ENCODE data around the gene SAMHD1.

Gene SAMHD1

DNA sequence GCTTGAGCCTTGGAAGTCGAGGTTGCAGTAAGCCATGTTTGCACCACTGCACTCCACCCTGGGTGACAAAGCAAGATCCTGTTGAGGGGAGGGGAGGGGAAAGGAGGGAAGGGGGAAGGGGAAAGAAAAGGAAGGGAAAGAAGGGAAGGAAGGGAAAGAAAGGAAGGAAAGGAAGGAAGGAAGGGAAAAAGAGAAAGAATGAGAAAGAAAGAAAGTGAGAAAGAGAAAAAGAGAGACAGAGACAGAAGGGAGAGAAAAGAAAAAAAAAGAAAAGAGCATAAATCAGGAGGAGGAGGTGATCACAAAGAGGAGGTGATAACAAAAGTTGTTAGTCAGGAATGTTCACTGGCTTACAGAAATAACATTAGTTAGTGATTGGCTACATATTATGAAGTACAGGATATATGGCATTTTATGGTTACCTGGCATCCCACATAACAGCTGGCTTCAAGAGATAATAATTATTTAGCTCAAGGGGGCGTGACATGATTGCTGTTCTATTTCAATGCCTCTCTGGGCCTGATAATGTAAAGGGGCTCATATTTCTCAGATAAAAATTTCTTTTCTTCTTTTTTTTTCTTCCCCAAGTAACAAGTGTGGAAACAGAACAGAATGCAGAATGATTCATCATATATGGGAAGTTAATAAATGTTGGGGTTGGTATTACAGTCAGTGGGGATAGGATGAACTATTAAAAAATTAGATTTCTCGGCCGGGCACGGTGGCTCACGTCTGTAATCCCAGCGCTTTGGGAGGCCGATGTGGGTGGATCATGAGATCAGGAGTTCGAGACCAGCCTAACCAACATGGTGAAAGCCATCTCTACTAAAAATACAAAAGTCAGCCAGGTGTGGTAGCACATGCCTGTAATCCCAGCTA lies 27.1 kb downstream of the SAMHD1 start:
- Histone ChIP-seq H3K9ac (ENCODE audit: low read length) (no peak overlapping the region), H3K36me3 (ENCODE audit: control insufficient read depth, insufficient read depth, low read length) (no peaks in the 10 kb centered on the region), H3K4me1 (ENCODE audit: control insufficient read depth, low read depth, low read length) (no peaks in the 10 kb centered on the region), H2BK5ac (ENCODE audit: low read length) (no peak overlapping the region), H2BK120ac (ENCODE audit: low read depth, low read length) (no peak overlapping the region), H2BK15ac (replicated peaks; ENCODE audit: low read depth) (no peak overlapping the region), H3K23ac (ENCODE audit: low read length) (no peak overlapping the region), H4K5ac (ENCODE audit: low read length) (peak overlapping the region; percentile 71), H3K4me3 (ENCODE audit: low read length) (no peak overlapping the region), H3K18ac (ENCODE audit: low read length) (peak overlapping the region; percentile 75), H3K27me3 (ENCODE audit: insufficient read depth, low read length, poor library complexity) (no peaks in the 10 kb centered on the region), H3K79me2 (ENCODE audit: control insufficient read depth, insufficient read depth, low read length) (no peaks in the 10 kb centered on the region), H3K4ac (ENCODE audit: low read depth, low read length) (peak overlapping the region; percentile 70), H3K79me1 (ENCODE audit: low read length) (no peaks in the 10 kb centered on the region), H4K8ac (ENCODE audit: low read depth, low read length) (no peak overlapping the region), H3K56ac (ENCODE audit: low read length) (peak overlapping the region; percentile 34), H2AK5ac (ENCODE audit: low read length) (no peak overlapping the region), H3K27ac (ENCODE audit: low read depth, low read length) (no peak overlapping the region), H3K4me2 (ENCODE audit: low read length) (no peak overlapping the region)
- peak; percentile 6 for DNase-seq
- WGBS (ENCODE audit: extremely low coverage, insufficient coverage, low lambda C conversion rate): no CpG with 5 or more reads among the region's 9 CpGs

DNA sequence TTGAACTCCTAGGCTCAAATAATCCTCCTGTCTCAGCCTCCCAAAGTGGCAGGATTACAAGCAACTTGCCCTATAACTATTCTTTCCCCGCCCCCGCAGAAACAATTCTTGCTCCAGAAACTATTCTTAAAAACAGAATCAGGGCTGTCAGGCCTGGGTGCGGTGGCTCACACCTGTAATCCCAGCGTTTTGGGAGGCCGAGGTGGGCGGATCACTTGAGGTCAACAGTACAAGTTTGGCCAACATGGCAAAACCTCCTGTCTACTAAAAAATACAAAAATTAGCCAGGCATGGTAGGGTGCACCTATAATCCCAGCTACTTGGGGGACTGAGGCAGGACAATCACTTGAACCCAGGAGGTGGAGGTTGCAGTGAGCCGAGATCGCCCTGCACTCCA lies 31.2 kb downstream of the SAMHD1 start:
- no peak for DNase-seq
- Histone ChIP-seq H3K4me2 (ENCODE audit: low read length) (no peak overlapping the region), H3K18ac (ENCODE audit: low read length) (no peak overlapping the region), H3K27ac (ENCODE audit: low read depth, low read length) (no peak overlapping the region), H3K4ac (ENCODE audit: low read depth, low read length) (no peak overlapping the region), H3K79me2 (ENCODE audit: control insufficient read depth, insufficient read depth, low read length) (no peaks in the 10 kb centered on the region), H3K9ac (ENCODE audit: low read length) (no peak overlapping the region), H4K5ac (ENCODE audit: low read length) (no peak overlapping the region), H4K8ac (ENCODE audit: low read depth, low read length) (no peak overlapping the region), H2BK120ac (ENCODE audit: low read depth, low read length) (no peak overlapping the region), H2AK5ac (ENCODE audit: low read length) (no peak overlapping the region), H3K56ac (ENCODE audit: low read length) (no peak overlapping the region), H3K4me1 (ENCODE audit: control insufficient read depth, low read depth, low read length) (no peaks in the 10 kb centered on the region), H2BK5ac (ENCODE audit: low read length) (no peak overlapping the region), H3K36me3 (ENCODE audit: control insufficient read depth, insufficient read depth, low read length) (no peaks in the 10 kb centered on the region), H3K79me1 (ENCODE audit: low read length) (no peaks in the 10 kb centered on the region), H2BK15ac (replicated peaks; ENCODE audit: low read depth) (no peak overlapping the region), H3K4me3 (ENCODE audit: low read length) (no peak overlapping the region), H3K23ac (ENCODE audit: low read length) (no peak overlapping the region), H3K27me3 (ENCODE audit: insufficient read depth, low read length, poor library complexity) (no peaks in the 10 kb centered on the region)
- no CpG with 5 or more reads among the region's 8 CpGs for WGBS (ENCODE audit: extremely low coverage, insufficient coverage, low lambda C conversion rate)

DNA sequence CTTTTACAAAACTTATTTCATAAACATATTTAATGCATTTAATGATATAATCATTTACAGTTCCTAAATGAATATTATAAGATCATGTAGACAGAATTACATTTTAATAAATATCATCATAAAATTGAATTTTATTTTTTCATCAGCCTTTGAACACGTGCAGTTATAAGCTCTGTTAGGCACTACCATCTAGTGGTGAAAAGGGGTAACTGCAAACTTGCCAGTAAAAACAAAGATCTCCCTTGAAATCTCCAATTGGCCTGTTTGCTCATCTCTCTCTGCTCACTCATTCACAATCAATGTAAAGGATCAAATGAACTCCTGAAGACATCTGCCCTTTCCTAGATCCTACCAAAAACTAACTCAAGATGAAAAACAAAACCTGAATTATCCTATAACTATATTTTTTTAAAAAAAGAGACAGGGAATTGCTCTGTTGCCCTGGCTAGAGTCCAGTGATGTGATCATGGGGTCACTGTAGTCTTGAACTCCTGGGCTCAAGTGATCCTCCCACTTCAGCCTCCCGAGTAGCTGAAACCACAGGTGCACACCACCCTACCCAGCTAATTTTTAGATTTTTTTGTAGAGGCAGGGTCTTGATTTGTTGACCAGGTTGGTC lies 31.7 kb downstream of the SAMHD1 start:
- WGBS (ENCODE audit: extremely low coverage, insufficient coverage, low lambda C conversion rate): no CpG with 5 or more reads among the region's 2 CpGs
- Histone ChIP-seq H3K4me3 (ENCODE audit: low read length) (no peak overlapping the region), H2BK120ac (ENCODE audit: low read depth, low read length) (no peak overlapping the region)

DNA sequence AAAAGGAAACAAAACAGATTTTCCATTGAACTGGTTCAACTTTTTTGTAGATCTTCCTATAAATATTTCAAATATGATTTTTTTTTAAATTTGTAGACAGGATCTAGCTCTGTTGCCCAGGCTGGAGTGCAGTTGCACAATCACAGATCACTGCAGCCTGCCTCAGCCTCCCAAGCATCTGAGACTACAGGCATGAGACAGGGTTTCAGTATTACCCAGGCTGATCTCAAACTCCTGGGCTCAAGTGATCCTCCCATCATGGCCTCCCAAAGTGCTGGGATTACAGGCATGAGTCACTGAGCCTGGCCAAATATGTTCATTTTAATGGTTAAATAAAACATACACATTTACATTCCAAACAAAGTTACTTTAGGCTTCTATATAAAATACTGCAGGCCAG lies 33.6 kb downstream of the SAMHD1 start:
- H3K36me3 ChIP-seq (ENCODE audit: control insufficient read depth, insufficient read depth, low read length): no peaks in the 10 kb centered on the region
- no peak overlapping the region for H3K23ac ChIP-seq (ENCODE audit: low read length)
- no peak overlapping the region for H2BK15ac ChIP-seq (replicated peaks; ENCODE audit: low read depth)
- no peak overlapping the region for H2BK120ac ChIP-seq (ENCODE audit: low read depth, low read length)
- no peak overlapping the region for H3K4me3 ChIP-seq (ENCODE audit: low read length)
- H2AK5ac ChIP-seq (ENCODE audit: low read length): no peak overlapping the region
- no peak overlapping the region for H3K18ac ChIP-seq (ENCODE audit: low read length)
- H3K4ac ChIP-seq (ENCODE audit: low read depth, low read length): no peak overlapping the region
- H3K79me1 ChIP-seq (ENCODE audit: low read length): no peaks in the 10 kb centered on the region
- no peaks in the 10 kb centered on the region for H3K79me2 ChIP-seq (ENCODE audit: control insufficient read depth, insufficient read depth, low read length)
- H4K8ac ChIP-seq (ENCODE audit: low read depth, low read length): no peak overlapping the region
- no peak overlapping the region for H3K4me2 ChIP-seq (ENCODE audit: low read length)
- no peak for DNase-seq
- no peak overlapping the region for H3K27ac ChIP-seq (ENCODE audit: low read depth, low read length)
- no peak overlapping the region for H4K5ac ChIP-seq (ENCODE audit: low read length)
- no peak overlapping the region for H2BK5ac ChIP-seq (ENCODE audit: low read length)
- no peak overlapping the region for H3K56ac ChIP-seq (ENCODE audit: low read length)
- H3K27me3 ChIP-seq (ENCODE audit: insufficient read depth, low read length, poor library complexity): no peaks in the 10 kb centered on the region
- H3K9ac ChIP-seq (ENCODE audit: low read length): no peak overlapping the region
- H3K4me1 ChIP-seq (ENCODE audit: control insufficient read depth, low read depth, low read length): no peaks in the 10 kb centered on the region

More for the DNA sequence above, 31.7 kb downstream of the SAMHD1 start:
- peak; percentile 59 for DNase-seq
- Histone ChIP-seq H3K36me3 (ENCODE audit: control insufficient read depth, insufficient read depth, low read length) (no peaks in the 10 kb centered on the region), H3K4ac (ENCODE audit: low read depth, low read length) (no peak overlapping the region), H3K4me1 (ENCODE audit: control insufficient read depth, low read depth, low read length) (no peaks in the 10 kb centered on the region), H3K23ac (ENCODE audit: low read length) (no peak overlapping the region), H4K5ac (ENCODE audit: low read length) (no peak overlapping the region), H3K27me3 (ENCODE audit: insufficient read depth, low read length, poor library complexity) (no peaks in the 10 kb centered on the region), H4K8ac (ENCODE audit: low read depth, low read length) (no peak overlapping the region), H3K9ac (ENCODE audit: low read length) (no peak overlapping the region), H3K79me2 (ENCODE audit: control insufficient read depth, insufficient read depth, low read length) (no peaks in the 10 kb centered on the region), H3K27ac (ENCODE audit: low read depth, low read length) (no peak overlapping the region), H3K4me2 (ENCODE audit: low read length) (no peak overlapping the region), H2BK15ac (replicated peaks; ENCODE audit: low read depth) (no peak overlapping the region), H3K79me1 (ENCODE audit: low read length) (no peaks in the 10 kb centered on the region), H2AK5ac (ENCODE audit: low read length) (no peak overlapping the region), H3K18ac (ENCODE audit: low read length) (no peak overlapping the region), H3K56ac (ENCODE audit: low read length) (no peak overlapping the region), H2BK5ac (ENCODE audit: low read length) (no peak overlapping the region)

DNA sequence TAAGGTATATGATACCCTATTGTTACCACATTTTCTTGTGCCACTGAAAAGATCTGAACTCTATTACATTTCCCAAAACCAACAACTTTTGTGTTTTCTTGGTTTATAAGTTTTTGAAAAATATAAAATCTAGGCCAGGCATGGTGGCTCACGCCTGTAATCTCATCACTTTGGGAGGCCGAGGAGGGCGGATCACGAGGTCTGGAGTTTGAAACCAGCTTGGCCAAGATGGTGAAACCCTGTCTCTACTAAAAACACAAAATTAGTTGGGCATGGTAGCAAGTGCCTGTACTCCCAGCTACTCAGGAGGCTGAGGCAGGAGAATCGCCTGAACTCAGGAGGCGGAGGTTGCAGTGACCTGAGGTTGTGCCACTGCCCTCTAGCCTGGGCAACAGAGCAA lies 34.3 kb downstream of the SAMHD1 start:
- no peaks in the 10 kb centered on the region for H3K79me2 ChIP-seq (ENCODE audit: control insufficient read depth, insufficient read depth, low read length)
- no CpG with 5 or more reads among the region's 6 CpGs for WGBS (ENCODE audit: extremely low coverage, insufficient coverage, low lambda C conversion rate)

More for the DNA sequence above, 34.3 kb downstream of the SAMHD1 start:
- Histone ChIP-seq H3K27me3 (ENCODE audit: insufficient read depth, low read length, poor library complexity) (no peaks in the 10 kb centered on the region), H3K4me2 (ENCODE audit: low read length) (no peak overlapping the region), H3K4me1 (ENCODE audit: control insufficient read depth, low read depth, low read length) (no peaks in the 10 kb centered on the region), H3K36me3 (ENCODE audit: control insufficient read depth, insufficient read depth, low read length) (no peaks in the 10 kb centered on the region), H2BK5ac (ENCODE audit: low read length) (no peak overlapping the region), H3K4me3 (ENCODE audit: low read length) (no peak overlapping the region), H3K79me1 (ENCODE audit: low read length) (no peaks in the 10 kb centered on the region), H2AK5ac (ENCODE audit: low read length) (no peak overlapping the region), H2BK15ac (replicated peaks; ENCODE audit: low read depth) (no peak overlapping the region), H3K4ac (ENCODE audit: low read depth, low read length) (no peak overlapping the region), H3K27ac (ENCODE audit: low read depth, low read length) (no peak overlapping the region), H4K5ac (ENCODE audit: low read length) (no peak overlapping the region), H2BK120ac (ENCODE audit: low read depth, low read length) (no peak overlapping the region), H3K56ac (ENCODE audit: low read length) (no peak overlapping the region), H3K9ac (ENCODE audit: low read length) (no peak overlapping the region), H3K18ac (ENCODE audit: low read length) (no peak overlapping the region), H3K23ac (ENCODE audit: low read length) (no peak overlapping the region), H4K8ac (ENCODE audit: low read depth, low read length) (no peak overlapping the region)
- DNase-seq: no peak

All from mesendoderm (in vitro differentiated cells).